Measurements from ENCODE around the gene TMEM238.

The TMEM238 gene

DNA sequence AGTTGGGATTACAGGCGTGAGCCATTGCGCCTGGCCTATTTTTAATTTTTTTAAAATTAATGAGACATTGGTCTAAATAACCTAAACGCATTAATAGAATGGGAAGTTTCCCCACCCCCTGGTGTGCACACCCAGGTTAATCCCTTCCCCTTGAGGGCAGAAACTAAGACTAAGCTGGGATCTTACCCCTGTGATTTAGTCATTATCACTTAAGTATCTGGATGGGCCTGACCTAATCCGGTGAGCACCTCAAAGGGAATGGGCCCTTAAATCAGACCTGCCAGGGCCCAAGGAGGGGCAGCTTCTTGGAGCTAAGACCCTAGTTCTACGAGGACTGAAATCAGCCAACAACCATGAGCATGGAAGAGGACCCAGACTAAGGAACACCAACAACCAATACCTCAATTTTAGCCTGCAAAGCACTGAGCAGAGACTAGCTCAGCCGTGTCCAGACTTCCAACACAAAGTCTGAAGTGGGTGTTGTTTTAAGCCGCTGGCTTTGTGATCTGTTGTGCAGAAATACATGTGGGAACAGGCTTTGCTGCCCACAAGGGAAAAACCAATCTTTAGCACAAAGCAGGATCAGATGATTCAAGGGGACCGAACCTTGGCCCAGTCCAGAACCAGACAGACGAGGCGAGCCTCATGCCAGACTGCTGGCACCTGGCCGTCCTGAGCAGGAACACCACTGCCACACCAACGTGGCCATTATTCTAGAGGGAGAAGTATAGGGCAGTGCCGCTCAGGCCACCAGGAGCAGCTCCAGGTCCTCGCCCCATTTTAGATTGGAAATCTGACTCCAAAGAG lies 16.4 kb upstream of the TMEM238 start:
- no peak for DNase-seq

DNA sequence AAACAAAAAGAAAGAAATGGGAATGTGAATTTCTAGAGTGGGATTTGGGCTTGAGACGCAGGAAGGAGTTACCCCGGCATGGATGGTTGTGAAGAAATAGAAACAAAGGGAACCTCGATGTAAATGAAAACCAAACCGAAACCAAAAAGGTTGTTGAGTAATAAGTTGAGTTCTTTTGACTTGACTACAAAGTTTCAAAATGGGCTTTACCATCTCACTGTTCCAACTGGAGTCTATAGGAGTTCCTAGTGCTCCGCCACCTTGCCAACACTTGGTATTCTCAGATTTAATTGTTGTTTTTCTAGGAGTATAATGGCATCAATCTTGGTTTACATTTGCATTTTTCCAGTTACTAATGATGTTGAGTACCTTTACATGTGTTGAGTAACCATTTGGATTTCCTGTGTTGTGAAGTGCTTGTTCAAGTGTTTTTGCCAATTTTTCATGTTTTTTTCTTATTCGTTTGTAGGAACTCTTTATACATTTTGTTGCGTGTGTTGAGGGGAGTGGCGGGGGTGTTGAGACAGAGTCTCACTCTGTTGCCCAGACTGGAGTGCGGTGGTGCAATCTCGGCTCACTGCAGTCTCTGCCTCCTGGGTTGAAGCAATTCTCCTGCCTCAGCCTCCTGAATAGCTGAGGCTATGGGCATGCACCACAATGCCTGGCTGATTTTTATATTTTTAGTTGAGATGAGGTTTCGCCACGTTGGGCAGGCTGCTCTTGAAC lies 14.3 kb upstream of the TMEM238 start:
- no peak for DNase-seq

DNA sequence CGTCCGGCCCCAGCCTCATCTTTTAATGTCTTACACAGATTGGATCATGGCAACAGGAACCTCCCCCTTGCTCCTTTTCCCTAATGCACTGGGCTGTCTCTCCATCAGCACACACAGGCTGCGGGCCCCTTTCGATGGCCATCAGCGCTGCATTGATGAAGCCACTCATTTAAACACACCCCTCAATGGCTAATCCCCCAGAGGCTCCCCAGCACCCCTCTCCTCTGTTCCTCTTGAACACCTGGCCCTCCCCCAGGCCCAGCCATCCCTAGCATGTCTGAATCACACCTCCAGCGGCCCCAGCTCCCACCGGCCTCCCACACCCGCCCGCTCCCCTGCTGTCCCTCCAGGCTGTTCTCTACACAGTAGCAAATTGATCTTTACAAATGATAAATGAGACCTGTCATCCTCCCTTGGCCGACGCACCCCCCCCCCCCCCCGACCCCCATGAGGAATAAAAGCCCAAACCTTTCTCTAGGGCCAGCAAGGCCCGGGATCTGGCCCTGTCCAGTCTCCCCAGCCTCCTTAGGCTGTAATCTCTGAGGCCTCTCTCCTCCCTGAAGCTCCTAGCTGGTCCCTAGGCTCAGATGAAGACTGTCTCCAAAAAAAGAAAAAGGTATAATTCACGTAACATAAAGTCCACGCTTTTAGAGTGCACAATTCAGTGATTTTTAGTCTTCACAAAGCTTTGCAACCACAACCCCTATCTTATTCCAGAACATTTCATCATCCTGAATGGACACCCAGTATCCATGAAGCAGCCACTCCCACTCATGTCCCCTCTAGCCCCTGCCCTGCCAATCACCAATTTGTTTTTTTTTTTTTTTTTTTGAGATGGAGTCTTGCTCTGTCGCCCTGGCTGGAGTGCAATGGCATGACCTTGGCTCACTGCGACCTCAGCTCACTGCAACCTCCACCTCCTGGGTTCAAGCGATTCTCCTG lies 9.0 kb upstream of the TMEM238 start:
- no peak for DNase-seq

DNA sequence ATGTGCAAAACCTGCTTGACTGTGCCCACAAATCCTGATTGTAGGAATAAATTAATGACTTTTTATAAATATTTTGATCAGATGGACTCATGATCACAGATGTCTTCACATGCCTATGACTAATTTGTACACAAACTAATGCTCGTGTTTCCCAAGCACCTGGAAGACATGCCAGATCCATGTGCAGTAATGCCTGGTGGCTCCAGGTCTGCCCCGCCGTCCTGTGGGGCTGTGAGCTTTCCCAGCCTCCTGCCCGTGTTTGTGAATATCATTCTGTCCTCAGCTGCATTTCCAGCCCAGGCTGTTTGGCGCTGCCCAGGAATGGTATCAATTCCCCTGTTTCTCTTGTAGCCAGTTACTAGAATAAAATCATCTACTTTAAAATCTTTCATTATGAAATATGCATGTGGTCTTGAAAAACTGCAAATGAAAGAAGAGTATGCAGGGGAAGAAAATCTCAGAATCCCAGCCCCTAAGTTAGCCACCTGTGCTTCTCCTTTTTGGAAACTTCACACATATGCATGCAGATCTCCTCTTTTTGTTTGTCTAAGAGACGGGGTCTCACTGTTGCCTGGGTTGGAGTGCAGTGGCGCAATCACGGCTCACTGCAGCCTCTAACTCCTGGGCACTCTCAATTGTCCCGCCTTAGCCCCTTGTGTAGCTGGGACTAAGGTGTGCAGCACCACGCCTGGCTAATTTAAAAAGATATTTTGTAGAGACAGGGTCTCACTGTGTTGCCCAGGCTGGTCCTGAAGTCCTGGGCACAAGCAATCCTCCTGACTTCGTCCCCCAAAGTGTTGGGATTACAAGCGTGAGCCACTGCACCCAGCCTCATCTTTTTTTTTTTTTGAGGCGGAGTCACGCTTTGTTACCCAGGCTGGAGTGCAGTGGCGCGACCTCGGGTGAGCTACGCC lies 7.9 kb upstream of the TMEM238 start:
- no peak for DNase-seq

DNA sequence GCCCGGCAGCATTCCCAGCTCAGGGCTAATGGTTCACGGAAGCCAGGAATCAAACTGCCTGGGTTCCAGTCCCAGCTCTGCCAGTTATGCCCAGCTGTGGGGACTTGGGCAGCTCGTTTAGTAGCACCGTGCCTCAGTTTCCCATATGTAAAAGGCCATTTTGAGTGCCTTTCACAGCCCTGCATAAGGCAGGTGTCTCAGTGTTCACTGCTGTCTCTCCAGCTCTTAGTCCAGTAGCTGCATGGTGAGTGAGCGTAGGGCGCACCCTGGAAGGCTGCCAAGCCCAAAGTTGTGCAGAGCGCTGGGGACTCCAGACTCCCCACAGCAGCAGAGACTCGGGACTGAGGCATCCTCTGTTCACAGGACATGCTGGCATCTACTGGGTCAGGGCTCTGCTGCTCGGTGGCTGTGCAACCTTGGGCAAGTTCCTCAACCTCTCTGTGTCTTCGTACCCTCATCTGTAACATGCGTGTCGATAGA lies 7.1 kb upstream of the TMEM238 start:
- no peak for DNase-seq

DNA sequence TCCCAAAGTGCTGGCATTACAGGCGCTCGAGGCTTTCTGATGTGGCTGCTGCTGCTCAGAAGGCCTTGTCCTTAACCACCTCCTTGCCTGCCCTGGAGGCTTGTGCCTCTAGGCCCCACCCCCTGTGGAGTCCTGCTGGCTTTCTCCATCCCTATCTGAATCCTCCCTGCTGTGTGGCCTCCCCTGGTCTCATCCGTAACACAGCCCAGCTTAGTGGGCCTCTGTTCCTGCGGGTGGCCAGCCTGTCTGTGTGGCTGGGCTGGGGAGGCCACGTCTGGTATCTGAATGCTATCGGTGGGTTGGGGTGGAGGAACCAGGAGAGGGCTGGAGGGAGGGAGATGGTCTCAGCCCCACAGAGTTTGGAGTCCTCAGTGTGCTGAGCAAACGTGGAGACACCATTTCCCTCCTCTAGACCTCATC lies 6.4 kb upstream of the TMEM238 start:
- DNase-seq, result no peak

DNA sequence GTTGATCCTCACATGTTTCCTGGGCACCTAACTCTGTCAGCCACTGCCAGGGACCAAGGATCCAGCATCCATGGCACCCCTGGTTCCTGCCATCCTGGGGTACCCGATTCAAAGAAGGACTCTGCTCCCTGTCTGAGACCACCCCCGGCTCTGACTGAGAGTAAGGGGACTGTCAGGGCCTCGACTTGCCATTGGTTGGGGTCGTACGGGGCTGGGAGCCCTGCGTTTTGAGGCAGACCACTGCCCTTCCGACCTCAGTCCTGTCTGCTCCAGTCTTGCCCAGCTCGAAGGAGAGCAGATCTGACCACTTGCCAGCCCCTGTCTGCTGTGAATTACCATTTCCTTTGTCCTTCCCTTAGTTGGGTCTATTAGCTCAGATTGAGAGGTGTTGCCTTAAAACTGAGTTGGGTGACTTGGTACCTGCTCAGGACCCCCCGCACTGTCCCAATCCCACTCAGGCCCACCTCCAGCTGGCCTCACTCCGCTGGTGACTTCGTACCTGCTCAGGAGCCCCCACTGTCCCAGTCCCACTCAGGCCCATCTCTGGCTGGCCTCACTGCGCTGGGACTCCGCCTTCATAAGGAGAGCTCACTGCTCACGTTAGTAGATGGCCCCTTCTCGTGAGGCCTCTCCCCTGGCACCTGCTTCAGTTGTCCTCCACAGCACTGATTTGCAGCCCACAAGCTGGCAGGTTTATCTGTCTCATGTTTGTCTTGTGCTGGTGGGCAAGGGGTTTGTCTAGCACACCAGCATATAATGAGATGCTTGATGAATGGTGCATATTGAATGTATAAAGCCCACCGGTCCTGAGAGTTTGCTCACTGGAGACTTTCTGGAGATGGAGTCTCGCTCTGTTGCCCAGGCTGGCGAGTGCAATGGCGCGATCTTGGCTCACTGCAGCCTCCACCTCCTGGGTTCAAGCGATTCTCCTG lies 5.6 kb upstream of the TMEM238 start:
- no peak for DNase-seq

DNA sequence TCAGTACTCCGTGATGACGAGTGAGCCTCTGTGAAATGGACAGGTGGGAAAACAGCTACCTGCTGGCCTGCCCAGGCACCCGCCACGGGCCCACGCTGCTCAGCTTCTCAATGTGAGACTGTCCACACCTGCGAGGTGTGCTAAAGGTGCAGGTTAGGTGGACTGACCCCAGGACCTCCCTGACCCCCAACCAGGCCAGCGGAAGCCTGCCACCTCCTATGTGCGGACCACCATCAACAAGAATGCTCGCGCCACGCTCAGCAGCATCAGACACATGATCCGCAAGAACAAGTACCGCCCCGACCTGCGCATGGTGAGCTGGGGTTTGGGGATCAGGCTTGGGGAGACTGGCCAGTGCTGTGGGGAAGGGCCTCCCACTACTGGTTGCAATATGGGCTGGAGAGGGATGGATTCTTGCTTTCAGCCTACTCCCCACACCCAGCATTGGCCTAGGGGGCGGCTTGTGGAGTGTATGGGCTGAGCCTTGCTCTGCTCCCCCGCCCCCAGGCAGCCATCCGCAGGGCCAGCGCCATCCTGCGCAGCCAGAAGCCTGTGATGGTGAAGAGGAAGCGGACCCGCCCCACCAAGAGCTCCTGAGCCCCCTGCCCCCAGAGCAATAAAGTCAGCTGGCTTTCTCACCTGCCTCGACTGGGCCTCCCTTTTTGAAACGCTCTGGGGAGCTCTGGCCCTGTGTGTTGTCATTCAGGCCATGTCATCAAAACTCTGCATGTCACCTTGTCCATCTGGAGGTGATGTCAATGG lies 3.8 kb upstream of the TMEM238 start:
- DNase-seq, result no peak

DNA sequence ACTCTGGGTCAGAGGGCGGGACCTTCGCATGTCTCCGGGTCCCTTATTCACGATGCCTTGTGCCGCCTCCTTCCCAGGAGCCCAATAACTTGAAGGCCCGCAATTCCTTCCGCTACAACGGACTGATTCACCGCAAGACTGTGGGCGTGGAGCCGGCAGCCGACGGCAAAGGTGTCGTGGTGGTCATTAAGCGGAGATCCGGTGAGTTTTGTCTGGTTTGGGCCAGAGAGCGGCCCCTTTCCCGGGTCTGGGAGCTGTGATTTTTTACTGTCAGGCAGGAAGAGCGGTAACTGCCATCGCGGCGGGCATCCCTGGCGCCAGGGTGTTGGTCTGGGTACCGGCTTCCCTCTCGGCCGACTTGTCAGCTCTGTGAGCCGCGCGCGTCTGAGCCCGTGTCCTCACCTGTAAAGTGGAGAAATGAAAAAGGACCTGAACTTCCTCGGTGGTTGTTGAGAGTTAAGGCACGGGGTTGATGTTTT lies 2.4 kb upstream of the TMEM238 start:
- no peak for DNase-seq

DNA sequence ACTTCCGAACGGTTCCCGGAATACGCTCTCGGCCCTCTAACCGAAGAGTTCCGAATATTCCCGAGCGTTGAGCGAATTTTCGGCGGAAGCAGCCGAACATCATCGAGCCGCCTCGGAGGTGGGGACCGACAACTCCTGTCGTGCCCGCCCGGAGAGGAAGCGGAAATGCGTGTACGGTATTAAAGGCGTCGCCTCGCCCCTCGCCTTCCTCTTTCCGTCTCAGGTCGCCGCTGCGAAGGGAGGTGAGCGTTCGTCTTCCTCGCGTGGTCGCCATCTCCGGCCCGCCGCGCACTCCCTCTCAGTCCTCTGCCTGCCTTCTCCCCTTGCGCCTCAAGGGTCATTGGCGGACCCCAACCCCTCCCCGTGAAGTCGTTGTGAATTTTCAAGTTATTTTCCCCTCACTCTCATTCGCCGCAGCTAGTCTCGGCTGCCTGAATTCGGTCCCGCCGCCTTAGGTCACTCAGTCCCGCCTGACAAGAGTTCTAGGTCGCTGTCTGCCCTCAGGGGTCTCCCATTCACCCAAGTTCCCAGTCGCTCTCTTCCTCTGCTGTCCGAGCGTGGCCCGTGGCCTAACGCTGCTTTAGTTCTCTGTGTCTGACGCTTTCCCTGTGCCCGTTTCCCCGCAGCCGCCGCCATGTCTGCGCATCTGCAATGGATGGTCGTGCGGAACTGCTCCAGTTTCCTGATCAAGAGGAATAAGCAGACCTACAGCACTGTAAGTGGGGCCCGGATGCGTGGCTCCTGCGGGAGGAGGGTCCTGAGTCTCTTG lies 1.8 kb upstream of the TMEM238 start, which contains the start of gene RPL28:
RPL28 (plus strand) TSS at position 209 of the 769 bp plus-strand sequence; CDS start at position 635, 426 bp downstream.
- DNase-seq, result peak; percentile 99

DNA sequence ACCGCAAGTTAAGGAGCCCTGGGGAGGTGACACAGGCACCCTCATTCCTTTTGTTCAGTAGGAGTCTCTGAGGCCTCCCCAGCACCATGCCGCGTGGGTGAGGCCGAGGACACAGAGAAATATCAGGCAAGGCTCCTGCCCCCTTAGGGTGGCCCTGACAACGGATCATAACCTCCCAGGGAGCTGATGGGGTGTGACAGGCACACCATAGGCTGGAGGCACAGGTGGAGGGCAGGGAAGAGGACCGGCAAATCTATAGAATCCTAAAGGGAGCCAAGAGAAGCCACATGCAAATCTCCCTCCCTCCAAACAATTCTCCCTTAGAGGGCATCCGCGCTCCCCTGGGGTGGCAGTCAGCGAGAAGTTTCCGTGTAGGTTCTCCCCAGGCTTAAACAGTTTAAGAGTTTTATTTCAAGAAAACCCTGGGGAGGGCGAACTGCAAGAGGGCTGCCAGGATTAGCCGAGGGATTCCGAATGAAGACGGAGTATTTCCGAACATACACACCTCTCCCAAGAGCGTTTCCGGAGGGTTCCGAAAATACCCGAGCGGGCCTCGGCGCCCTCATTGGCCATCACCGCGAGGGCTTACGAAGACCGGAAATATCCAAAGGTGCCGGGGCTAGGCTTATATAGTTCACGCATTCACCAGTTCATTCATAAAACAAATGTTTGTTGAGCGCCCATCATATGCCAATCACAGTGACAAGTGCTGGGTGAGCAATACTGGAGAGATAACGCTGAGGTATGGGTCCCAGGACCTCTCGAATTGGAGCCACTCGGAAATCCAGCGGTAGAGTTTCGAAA lies 1.0 kb upstream of the TMEM238 start:
- peak; percentile 99 for DNase-seq

DNA sequence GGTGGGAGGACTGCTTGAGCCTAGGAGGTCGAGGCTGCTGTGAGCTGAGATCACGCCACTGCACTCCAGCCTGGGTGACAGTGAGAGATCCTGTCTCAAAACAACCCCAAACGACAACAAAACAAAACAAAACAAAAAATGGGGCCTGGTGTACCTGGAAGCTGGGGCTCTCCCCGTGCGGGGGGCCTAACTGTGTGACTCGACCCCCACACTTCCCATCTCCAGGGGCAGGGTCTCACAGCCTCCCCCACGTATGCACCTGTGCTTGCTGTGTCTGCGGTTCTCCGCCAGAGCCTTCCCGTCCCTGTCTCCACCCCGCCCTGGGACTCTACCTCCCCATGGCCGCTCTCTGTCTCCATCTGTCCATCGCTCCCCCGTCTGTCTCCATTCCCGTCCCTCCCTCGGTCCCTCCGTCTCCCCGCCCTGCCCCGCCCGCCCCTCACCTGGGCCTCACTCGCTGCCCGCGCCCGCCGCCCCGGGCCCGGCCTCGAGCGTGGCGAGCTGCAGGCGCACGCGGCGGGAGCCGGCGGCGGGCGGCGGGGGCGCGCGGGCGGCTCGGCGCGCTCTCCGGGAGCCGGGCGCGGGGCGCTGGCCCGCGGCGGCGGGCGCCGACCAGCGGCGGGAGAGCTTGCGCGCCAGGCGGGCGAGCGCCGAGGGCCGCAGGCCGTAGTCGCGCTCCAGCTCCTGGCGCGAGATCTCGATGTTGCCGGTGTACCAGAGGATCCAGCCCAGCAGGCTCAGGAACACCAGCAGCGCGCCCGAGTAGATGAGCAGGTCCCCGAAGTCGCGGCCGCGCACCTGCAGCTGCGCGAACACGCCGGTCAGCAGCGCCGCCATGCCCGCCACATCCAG lies 587 bp downstream of the TMEM238 start:
- DNase-seq, result peak; percentile 43

DNA sequence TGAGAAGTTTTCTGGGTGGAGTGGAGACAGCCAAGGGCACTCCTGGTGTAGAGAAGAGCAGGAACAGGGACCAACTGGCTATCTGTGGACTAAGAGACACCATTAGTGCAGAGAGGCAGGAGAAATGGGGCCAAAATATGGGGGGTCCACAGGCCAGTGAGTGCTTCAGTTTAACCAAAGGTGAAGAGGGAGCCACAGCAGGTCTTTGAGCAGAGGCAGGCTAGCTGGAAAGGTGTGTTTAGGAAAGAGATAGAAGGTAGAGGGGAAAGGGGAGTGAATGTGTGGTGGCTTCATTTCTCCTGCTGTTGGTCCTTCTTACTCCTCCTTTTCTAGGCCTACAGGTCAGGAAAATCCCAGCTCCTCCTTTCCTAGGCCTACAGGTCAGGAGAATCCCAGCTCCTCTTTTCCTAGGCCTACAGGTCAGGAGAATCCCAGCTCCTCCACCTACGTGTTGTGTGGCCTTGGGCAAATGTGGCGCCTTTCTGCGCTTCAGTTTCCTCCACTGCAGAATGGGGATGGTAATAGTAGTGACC lies 1.5 kb downstream of the TMEM238 start:
- DNase-seq, result no peak

DNA sequence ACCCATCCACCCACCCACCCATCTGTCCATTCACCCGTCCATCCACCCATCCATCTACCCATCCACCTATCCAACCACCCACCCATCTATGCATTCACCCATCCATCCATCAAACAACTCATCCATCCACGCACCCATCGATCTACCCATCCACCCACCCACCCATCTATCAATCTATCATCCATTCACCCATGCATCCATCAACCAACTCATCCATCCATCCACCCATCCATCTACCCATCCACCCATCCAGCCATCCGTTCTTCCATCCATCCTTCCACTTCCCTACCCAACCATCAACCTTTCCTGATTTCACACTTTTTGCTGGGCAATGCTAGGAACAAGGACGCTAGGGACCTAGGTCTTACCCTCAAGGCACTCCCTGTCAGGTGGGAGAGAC lies 2.1 kb downstream of the TMEM238 start:
- DNase-seq, result no peak

DNA sequence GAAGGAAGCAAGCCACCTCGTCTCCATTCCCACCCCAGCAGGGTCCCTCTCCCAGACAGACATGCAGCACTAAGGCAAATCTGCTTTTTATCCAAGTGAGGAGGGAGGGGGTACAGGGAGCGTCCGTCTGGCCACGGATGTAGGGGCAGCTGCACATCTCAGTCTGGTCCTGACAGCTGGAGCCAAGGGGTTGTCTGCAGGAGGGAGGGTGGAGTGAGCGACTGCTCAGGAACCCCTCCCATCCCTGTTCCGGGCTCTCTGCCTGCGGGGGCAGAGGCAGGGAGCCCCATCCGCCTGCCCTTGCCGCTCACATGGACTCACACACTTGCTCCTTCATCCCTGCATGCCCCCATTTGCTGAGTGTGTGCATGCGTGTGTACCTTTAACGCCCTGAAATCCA lies 4.9 kb downstream of the TMEM238 start:
- no peak for DNase-seq

DNA sequence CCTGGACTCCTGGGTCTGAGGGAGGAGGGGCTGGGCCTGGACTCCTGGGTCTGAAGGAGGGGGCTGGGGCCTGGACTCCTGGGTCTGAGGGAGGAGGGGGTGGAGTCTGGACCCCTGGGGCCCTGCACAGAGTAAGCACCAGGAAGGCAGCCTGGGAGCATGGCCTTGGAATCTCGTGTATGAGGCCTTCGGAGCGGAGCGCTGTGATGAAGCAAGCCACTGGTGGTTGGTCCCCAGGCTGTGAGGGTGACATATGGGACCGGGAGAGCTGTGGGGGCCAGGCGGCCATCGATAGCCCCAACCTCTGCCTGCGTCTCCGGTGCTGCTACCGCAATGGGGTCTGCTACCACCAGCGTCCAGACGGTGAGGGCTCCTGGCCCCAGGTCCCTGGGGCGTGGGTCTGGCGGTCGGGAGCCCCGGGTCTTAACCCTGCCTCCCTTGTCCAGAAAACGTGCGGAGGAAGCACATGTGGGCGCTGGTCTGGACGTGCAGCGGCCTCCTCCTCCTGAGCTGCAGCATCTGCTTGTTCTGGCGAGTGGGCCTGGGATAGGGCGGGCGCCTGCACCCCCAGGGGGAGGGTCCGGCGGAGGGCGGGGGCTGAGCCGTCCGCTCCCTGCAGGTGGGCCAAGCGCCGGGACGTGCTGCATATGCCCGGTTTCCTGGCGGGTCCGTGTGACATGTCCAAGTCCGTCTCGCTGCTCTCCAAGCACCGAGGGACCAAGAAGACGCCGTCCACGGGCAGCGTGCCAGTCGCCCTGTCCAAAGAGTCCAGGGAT lies 6.5 kb downstream of the TMEM238 start:
- no peak for DNase-seq

All from NCI-H1694 treated with DMSO at 0.1 percent for 48 hours (cell line).